Measurements from ENCODE around the gene UBXN1.

DNA sequence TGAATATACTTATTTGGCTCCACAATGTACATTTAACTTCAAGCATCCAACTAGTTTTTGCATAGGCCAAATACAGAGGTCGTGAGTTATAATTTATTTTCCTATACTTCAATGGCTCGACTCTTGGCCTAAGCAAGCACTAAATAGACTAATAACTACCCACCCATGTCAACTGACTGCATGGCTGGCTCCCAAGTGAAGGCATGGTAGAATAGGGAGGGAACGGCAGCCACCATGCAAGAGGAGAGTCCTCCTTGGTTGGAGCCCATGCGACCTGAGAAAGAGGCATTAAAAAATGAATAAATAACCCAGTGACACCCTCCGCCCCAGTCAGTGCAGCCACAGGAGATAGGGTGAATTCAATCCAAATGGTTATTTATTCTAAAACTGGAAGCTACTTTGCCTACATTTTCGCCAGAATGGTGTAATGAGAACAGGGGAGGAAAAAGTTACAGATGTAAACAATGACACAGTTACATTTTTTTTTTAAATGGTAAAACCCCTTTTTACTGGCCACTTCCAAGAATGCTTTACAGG is 33.5 kb upstream of the UBXN1 start:
- TF ChIP-seq, protein P1, sequence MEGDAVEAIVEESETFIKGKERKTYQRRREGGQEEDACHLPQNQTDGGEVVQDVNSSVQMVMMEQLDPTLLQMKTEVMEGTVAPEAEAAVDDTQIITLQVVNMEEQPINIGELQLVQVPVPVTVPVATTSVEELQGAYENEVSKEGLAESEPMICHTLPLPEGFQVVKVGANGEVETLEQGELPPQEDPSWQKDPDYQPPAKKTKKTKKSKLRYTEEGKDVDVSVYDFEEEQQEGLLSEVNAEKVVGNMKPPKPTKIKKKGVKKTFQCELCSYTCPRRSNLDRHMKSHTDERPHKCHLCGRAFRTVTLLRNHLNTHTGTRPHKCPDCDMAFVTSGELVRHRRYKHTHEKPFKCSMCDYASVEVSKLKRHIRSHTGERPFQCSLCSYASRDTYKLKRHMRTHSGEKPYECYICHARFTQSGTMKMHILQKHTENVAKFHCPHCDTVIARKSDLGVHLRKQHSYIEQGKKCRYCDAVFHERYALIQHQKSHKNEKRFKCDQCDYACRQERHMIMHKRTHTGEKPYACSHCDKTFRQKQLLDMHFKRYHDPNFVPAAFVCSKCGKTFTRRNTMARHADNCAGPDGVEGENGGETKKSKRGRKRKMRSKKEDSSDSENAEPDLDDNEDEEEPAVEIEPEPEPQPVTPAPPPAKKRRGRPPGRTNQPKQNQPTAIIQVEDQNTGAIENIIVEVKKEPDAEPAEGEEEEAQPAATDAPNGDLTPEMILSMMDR (conservative IDR thresholded peaks at IDR 0.05), result no peak
- no peak for TF ChIP-seq EZH2 (IDR thresholded peaks at IDR 0.05; ENCODE audit: low read depth)
